ENCODE data around the gene RAP1GAP.
"Not testable (repeated sequence)": the region's sequence is repeated elsewhere in the genome, so short reads cannot be mapped to it uniquely, and the experiment has no call there.

RAP1GAP gene

GRCh38 chr1:21691739-21692138 lies 22.6 kb upstream of the RAP1GAP start:
- peaks cover 49% of the 10 kb centered on the region for H3K36me3 ChIP-seq (ENCODE audit: insufficient read depth, low read length)
- no peaks in the 10 kb centered on the region for H3K9me3 ChIP-seq (ENCODE audit: control insufficient read depth, insufficient read depth, low read length)
- H3K4me1 ChIP-seq (ENCODE audit: insufficient read depth, low read length), result no peaks in the 10 kb centered on the region
- no peak overlapping the region for H3K9ac ChIP-seq (ENCODE audit: low read depth, low read length)

DNA sequence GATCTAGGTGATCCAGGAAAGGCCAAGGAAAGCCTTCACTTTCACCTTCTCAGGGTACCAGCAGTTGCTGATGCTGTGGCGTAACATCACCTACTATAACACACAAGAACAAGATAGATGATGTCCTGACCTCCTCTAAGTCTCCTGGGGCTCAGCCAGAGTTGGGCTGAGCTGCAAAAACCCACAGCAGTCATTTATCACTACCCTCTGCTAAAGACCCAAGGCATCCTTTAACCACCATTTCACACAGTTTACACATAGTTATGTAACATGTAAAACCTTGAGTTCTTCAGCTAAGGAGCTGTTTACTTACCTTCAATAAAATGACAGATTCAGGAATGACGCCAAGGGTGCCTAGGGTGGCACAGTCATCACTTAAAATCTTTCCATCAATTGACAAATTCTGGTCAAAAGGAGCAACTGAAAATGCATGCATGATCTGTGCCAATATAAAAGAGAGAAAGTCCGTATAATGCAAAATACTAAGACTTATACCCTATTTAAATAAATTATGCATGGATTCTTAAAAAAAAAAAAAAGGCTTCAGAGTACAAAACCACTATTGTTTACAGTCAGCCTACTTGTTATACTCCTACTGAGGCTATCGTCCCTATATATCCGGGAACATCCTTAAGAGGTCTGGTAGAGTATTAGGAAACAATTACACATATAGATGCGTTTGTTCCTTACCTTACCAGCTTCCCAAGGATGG lies 20.7 kb upstream of the RAP1GAP start:
- no peak overlapping the region for H3K9ac ChIP-seq (ENCODE audit: low read depth, low read length)
- H3K4me1 ChIP-seq (ENCODE audit: insufficient read depth, low read length), result no peaks in the 10 kb centered on the region
- peaks cover 61% of the 10 kb centered on the region for H3K36me3 ChIP-seq (ENCODE audit: insufficient read depth, low read length)
- H3K9me3 ChIP-seq (ENCODE audit: control insufficient read depth, insufficient read depth, low read length), result no peaks in the 10 kb centered on the region

GRCh38 chr1:21687081-21687529 lies 17.9 kb upstream of the RAP1GAP start:
- H3K36me3 ChIP-seq (ENCODE audit: insufficient read depth, low read length), result peaks cover 41% of the 10 kb centered on the region
- no peak overlapping the region for H3K9ac ChIP-seq (ENCODE audit: low read depth, low read length)

DNA sequence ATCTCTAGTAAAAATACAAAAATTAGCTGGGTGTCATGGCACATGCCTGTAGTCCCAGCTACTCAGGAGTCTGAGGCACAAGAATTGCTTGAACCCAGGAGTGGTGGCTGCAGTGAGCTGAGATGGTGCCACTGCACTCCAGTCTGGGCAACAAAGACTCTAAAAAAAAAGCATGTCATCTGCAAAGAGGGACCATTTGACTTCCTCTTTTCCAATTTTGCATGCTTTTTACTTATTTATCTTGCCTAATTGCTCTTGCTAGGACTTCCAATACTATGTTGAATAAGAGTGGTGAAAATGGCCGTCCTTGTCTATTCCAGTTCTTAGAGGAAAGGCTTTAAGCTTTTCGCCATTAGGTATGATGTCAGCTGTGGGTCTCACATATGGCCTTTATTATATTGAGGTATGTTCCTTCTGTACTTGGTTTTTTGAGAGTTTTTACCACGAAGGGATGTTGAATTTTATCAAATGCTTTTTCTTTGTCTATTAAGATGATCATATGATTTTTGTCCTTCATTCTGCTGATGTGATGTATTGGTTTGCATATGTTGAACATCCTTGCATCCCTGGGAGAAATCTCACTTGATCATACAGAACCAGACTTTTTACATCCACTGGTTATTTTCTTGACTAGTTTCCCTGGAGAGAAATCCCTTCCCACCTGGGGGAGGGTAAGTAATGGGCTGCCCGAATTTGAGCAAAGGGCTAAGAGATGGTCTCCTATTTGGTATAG lies 17.0 kb upstream of the RAP1GAP start:
- no peak overlapping the region for H3K9ac ChIP-seq (ENCODE audit: low read depth, low read length)
- H3K36me3 ChIP-seq (ENCODE audit: insufficient read depth, low read length), result peaks cover 42% of the 10 kb centered on the region
- H3K9me3 ChIP-seq (ENCODE audit: control insufficient read depth, insufficient read depth, low read length), result no peaks in the 10 kb centered on the region
- no peaks in the 10 kb centered on the region for H3K4me1 ChIP-seq (ENCODE audit: insufficient read depth, low read length)

More at GRCh38 chr1:21687081-21687529, 17.9 kb upstream of the RAP1GAP start:
- H3K9me3 ChIP-seq (ENCODE audit: control insufficient read depth, insufficient read depth, low read length), result no peaks in the 10 kb centered on the region
- no peaks in the 10 kb centered on the region for H3K4me1 ChIP-seq (ENCODE audit: insufficient read depth, low read length)

GRCh38 chr1:21681426-21681825 lies 12.3 kb upstream of the RAP1GAP start:
- Histone ChIP-seq H3K36me3 (ENCODE audit: insufficient read depth, low read length) (peaks cover 21% of the 10 kb centered on the region), H3K9ac (ENCODE audit: low read depth, low read length) (no peak overlapping the region), H3K9me3 (ENCODE audit: control insufficient read depth, insufficient read depth, low read length) (no peaks in the 10 kb centered on the region), H3K4me1 (ENCODE audit: insufficient read depth, low read length) (no peaks in the 10 kb centered on the region)

DNA sequence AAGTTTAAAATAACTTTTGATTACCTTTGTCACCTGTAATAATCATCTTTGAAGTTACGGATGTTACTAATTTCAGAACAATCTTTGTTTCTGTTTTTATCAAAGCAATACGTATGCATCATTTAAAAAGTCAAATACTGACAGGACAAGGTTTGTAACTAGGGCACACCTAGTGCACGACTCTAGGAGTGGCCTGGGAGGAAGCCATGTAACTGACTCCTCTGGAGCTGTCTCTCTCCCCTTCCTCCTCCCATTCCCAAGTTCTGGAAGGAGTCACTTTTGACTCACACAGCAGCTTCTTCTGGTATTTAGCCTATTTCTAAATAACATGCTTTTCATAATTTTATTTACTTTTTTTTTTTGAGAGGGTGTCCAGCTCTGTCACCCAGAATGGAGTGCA lies 11.8 kb upstream of the RAP1GAP start:
- Histone ChIP-seq H3K9me3 (ENCODE audit: control insufficient read depth, insufficient read depth, low read length) (no peaks in the 10 kb centered on the region), H3K9ac (ENCODE audit: low read depth, low read length) (no peak overlapping the region), H3K36me3 (ENCODE audit: insufficient read depth, low read length) (peaks cover 16% of the 10 kb centered on the region), H3K4me1 (ENCODE audit: insufficient read depth, low read length) (no peaks in the 10 kb centered on the region)

DNA sequence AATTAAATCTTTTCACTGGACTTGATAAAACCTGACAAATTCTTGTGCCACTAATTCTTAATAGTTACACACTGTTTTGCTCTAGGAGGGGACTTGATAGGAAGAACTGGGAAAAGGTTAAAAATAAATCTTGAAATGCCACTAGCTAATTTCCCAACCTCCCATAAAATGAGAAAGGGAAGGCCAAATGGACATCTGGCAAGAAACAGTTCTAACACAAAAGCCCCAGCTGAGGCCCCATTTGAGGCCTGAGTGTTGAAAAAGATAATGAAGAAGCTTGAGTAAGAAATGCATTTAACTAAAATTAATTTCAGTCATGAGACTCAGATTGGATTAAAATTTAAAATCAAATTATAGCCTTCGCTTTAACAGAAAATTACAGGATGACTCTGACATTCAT lies 11.2 kb upstream of the RAP1GAP start:
- peaks cover 11% of the 10 kb centered on the region for H3K36me3 ChIP-seq (ENCODE audit: insufficient read depth, low read length)
- no peaks in the 10 kb centered on the region for H3K9me3 ChIP-seq (ENCODE audit: control insufficient read depth, insufficient read depth, low read length)
- H3K4me1 ChIP-seq (ENCODE audit: insufficient read depth, low read length), result no peaks in the 10 kb centered on the region

DNA sequence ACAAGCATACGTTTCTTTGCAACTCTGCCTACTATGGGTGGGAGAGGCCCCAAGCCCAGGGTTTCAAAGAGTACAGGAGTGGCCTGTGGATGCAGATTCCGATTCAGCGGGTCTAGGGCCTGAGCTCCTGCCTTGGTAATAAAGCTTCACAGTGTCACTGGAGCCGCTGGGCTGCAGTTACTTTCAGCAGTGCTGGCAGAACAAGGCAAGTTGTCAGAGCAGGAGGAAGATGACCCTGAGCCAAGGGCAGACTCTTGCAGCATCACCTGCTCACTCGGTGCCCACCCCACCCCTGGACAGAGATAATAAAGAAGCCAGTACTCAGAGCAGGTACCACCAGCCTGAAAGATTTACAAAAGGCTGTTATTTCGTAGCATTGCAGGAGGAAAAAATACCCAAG lies 8.0 kb upstream of the RAP1GAP start:
- H3K9ac ChIP-seq (ENCODE audit: low read depth, low read length), result no peak overlapping the region
- peaks cover 7% of the 10 kb centered on the region; the same call in 1 of the 2 replicates for H3K4me1 ChIP-seq (ENCODE audit: insufficient read depth, low read length)
- H3K36me3 ChIP-seq (ENCODE audit: insufficient read depth, low read length), result peaks cover 11% of the 10 kb centered on the region
- no peaks in the 10 kb centered on the region for H3K9me3 ChIP-seq (ENCODE audit: control insufficient read depth, insufficient read depth, low read length)

More for the DNA sequence above, 11.2 kb upstream of the RAP1GAP start:
- no peak overlapping the region for H3K9ac ChIP-seq (ENCODE audit: low read depth, low read length)

DNA sequence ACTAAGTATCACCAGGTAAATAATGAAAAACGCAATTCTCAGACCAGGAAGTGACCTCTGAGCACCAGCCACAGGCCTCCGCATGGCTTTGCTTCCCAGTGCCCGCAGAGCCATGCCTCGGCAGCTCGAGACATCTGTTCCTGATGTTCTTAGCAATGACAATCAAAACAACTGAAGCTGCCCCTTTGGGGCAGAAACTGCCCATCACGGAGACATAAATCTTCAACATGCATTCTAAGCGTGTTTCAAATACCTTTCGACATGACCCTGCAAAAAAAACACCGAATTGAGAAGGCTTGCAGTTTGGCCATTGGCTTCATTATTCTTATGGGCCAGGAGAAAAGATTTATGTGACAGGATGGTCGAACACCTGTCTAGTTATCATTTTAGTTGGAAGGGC lies 5.8 kb upstream of the RAP1GAP start:
- H3K9ac ChIP-seq (ENCODE audit: low read depth, low read length), result no peak overlapping the region
- peaks cover 24% of the 10 kb centered on the region for H3K4me1 ChIP-seq (ENCODE audit: insufficient read depth, low read length)
- peaks cover 5% of the 10 kb centered on the region; the same call in 1 of the 2 replicates for H3K36me3 ChIP-seq (ENCODE audit: insufficient read depth, low read length)
- H3K9me3 ChIP-seq (ENCODE audit: control insufficient read depth, insufficient read depth, low read length), result no peaks in the 10 kb centered on the region

DNA sequence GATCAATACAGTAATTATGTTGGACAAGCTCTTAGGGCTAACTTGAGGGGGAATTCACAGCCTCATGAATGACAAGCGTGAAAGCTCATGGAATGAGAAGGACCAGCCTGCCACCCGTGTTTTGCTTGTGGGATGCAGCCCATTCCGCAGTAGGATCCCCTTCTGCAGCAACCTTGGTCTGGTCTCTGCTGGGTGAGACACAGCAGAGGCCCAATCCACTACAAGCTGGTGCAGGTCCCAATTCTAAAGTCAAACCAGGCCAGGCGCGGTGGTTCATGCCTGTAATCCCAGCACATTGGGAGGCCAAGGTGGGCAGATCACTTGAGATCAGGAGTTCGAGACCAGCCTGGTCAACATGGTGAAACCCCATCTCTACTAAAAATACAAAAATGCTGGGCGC lies 4.7 kb upstream of the RAP1GAP start:
- H3K9ac ChIP-seq (ENCODE audit: low read depth, low read length); H3K9me3 ChIP-seq (ENCODE audit: control insufficient read depth, insufficient read depth, low read length); H3K36me3 ChIP-seq (ENCODE audit: insufficient read depth, low read length): not testable (repeated sequence)
- peaks cover 25% of the 10 kb centered on the region for H3K4me1 ChIP-seq (ENCODE audit: insufficient read depth, low read length)

GRCh38 chr1:21673277-21673780 lies 4.2 kb upstream of the RAP1GAP start:
- no peaks in the 10 kb centered on the region for H3K36me3 ChIP-seq (ENCODE audit: insufficient read depth, low read length)
- no peak overlapping the region for H3K9ac ChIP-seq (ENCODE audit: low read depth, low read length)
- H3K4me1 ChIP-seq (ENCODE audit: insufficient read depth, low read length), result peaks cover 25% of the 10 kb centered on the region
- no peaks in the 10 kb centered on the region for H3K9me3 ChIP-seq (ENCODE audit: control insufficient read depth, insufficient read depth, low read length)

GRCh38 chr1:21672478-21673276 lies 3.5 kb upstream of the RAP1GAP start:
- H3K4me1 ChIP-seq (ENCODE audit: insufficient read depth, low read length), result peaks cover 25% of the 10 kb centered on the region
- H3K9ac ChIP-seq (ENCODE audit: low read depth, low read length), result no peak overlapping the region

DNA sequence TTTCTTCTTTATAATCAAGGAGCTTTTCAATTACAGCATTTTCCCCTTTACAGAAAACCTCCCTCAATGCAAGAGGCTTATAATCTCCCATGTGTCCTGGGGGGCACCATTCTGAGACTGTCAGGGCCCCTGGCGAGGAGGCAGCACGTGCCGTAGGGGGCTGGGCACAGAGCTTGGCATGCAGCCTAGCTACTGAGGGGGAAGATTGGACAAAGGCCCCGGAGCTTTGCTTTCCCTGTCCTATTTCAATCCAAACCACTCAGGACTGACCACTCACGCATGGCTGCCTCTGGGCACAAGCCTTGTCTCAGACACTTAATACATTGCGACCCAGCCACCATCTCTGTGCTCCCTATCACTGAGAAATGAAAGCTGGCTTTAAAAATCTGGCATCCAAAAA lies 2.8 kb upstream of the RAP1GAP start:
- Histone ChIP-seq H3K9ac (ENCODE audit: low read depth, low read length) (no peak overlapping the region), H3K36me3 (ENCODE audit: insufficient read depth, low read length) (no peaks in the 10 kb centered on the region), H3K9me3 (ENCODE audit: control insufficient read depth, insufficient read depth, low read length) (no peaks in the 10 kb centered on the region), H3K4me1 (ENCODE audit: insufficient read depth, low read length) (peaks cover 25% of the 10 kb centered on the region)

More at GRCh38 chr1:21672478-21673276, 3.5 kb upstream of the RAP1GAP start:
- H3K36me3 ChIP-seq (ENCODE audit: insufficient read depth, low read length), result no peaks in the 10 kb centered on the region
- no peaks in the 10 kb centered on the region for H3K9me3 ChIP-seq (ENCODE audit: control insufficient read depth, insufficient read depth, low read length)
